ENCODE measurements around the gene RNASEH2C.

- TF ChIP-seq CTCF (IDR thresholded peaks at IDR 0.05) (no peak), ZFX (IDR thresholded peaks at IDR 0.05; ENCODE audit: borderline replicate concordance) (no peak)
Observed at GRCh38 chr11:65730461-65730860, 9.9 kb upstream of the RNASEH2C start.
